Measurements from ENCODE around the gene DRD3.

GRCh38 chr3:114132500-114132899 lies 46.4 kb downstream of the DRD3 start:
- TF ChIP-seq CTCF (IDR thresholded peaks at IDR 0.05) (no peak), POLR2A (IDR thresholded peaks at IDR 0.05) (no peak), EP300 (IDR thresholded peaks at IDR 0.05) (no peak), POLR2AphosphoS5 (IDR thresholded peaks at IDR 0.05) (no peak)
